Prostate gland (tissue), 2 donors: ENCODE results near the gene CTIF. TPM values are rescaled to one million over a fixed set of nuclear protein-coding genes. Genes with fewer than 3 reads are reported as not detected.

Experiments used
- DNase-seq: peaks from one replicate; pipeline ENCODE4 v3.0.0-alpha.2; 2019; ENCODE audit warnings: low spot score
- H3K27ac ChIP-seq, 2 donors: fragments of 200-600 bp; sonication (generic); 2 replicates each; pipeline ENCODE4 v1.5.1; 2017 to 2019
- H3K27me3 ChIP-seq: fragments of 200-600 bp; sonication (generic); replicated peaks from 2 replicates; pipeline ENCODE4 v1.5.1; 2019; ENCODE audit not compliant: insufficient read depth
- H3K36me3 ChIP-seq, 2 donors: fragments of 200-600 bp; sonication (generic); 1 replicate in 1 of 2; 2 replicates in 1 of 2; pipeline versions ENCODE4 v1.5.1 to v1.8.1; 2017 to 2019
- H3K4me1 ChIP-seq: fragments of 200-600 bp; sonication (generic); replicated peaks from 2 replicates; pipeline ENCODE4 v1.5.1; 2019
- H3K4me3 ChIP-seq, 2 donors: fragments of 200-600 bp; sonication (generic); 2 replicates each; pipeline ENCODE4 v1.5.1; 2017 to 2019
- H3K9me3 ChIP-seq: fragments of 200-600 bp; sonication (generic); 2 replicates; pipeline ENCODE4 v1.5.1; 2017
- POLR2A ChIP-seq: fragments of 450-650 bp; IDR thresholded peaks from one replicate; pipeline ENCODE4 v1.6.1; 2016; ENCODE audit warnings: antibody characterized with exemption, mild to moderate bottlenecking
- POLR2AphosphoS5 ChIP-seq: sonication (generic); formaldehyde crosslinking; IDR thresholded peaks from one replicate; pipeline ENCODE4 v1.6.1; 2017; ENCODE audit warnings: antibody characterized with exemption
- WGBS: methylation state at CpG from one replicate; pipeline ENCODE4 v1.1.5; 2018; 5-methylcytosine and 5-hydroxymethylcytosine counted together
- intact Hi-C: fragments of 100-400 bp; cut with DNase I; formaldehyde crosslinking; loops from one replicate; pipeline ENCODE4 v1.14.2; 2022
- total RNA-seq, 2 donors: library from RNA; depleted of rRNA; stranded (reverse); fragments of >200 nt; gene quantifications; one replicate each; pipeline ENCODE4 v1.1.0, GENCODE V29; 2016
- TF ChIP-seq, protein P1 (sequence below), 4 experiments: fragments of 200-600 bp in 2 of 4; fragments of 450-650 bp in 2 of 4; sonication (generic) in 2 of 4; IDR thresholded peaks; 1 replicate in 3 of 4; 2 replicates in 1 of 4; pipeline ENCODE4 v1.5.1; 2016 to 2019; ENCODE audit warnings: antibody characterized with exemption in 4 of 4, mild to moderate bottlenecking in 2 of 4, moderate library complexity in 2 of 4

Gene CTIF
- total RNA-seq, 2 donors from 2014 or later = 8.1 to 57.9 TPM

DNA sequence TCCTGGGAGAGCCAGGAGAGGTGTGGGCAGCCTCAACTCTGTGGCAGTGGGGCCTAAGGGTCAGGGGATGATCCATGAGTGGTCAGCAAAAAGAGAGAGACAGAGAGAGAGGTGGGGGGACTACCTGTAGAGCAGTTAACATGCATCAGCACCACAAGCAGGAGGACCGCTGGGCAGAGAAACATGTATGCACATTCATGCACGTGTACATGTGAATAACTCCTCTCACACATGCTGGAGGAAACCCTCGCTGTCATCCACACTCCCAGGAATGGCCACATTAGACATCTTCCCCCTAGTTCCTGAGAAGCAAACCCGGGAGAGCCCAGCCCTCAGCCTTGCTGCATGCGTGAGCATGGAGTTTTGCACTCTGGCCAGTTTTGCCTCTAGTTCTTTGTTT lies 245.8 kb downstream of the CTIF start:
- Histone ChIP-seq H3K4me3 (no peak overlapping the region), H3K4me1 (peaks cover 8% of the 10 kb centered on the region), H3K36me3 (no peaks in the 10 kb centered on the region), H3K27me3 (no peaks in the 10 kb centered on the region), H3K27ac (no peak overlapping the region), H3K9me3 (no peaks in the 10 kb centered on the region)
- WGBS = 83% methylated on average over 5 of the region's 5 CpGs
- DNase-seq = no peak
- TF ChIP-seq POLR2A = no peak
- no peak for TF ChIP-seq POLR2AphosphoS5
- TF ChIP-seq, protein P1, sequence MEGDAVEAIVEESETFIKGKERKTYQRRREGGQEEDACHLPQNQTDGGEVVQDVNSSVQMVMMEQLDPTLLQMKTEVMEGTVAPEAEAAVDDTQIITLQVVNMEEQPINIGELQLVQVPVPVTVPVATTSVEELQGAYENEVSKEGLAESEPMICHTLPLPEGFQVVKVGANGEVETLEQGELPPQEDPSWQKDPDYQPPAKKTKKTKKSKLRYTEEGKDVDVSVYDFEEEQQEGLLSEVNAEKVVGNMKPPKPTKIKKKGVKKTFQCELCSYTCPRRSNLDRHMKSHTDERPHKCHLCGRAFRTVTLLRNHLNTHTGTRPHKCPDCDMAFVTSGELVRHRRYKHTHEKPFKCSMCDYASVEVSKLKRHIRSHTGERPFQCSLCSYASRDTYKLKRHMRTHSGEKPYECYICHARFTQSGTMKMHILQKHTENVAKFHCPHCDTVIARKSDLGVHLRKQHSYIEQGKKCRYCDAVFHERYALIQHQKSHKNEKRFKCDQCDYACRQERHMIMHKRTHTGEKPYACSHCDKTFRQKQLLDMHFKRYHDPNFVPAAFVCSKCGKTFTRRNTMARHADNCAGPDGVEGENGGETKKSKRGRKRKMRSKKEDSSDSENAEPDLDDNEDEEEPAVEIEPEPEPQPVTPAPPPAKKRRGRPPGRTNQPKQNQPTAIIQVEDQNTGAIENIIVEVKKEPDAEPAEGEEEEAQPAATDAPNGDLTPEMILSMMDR (IDR thresholded peaks at IDR 0.05) = no peak
- intact Hi-C loops = loop anchor here (5.0 kb wide), 3 partner anchors 48 to 163 kb away; no protein-coding TSS in a partner anchor

DNA sequence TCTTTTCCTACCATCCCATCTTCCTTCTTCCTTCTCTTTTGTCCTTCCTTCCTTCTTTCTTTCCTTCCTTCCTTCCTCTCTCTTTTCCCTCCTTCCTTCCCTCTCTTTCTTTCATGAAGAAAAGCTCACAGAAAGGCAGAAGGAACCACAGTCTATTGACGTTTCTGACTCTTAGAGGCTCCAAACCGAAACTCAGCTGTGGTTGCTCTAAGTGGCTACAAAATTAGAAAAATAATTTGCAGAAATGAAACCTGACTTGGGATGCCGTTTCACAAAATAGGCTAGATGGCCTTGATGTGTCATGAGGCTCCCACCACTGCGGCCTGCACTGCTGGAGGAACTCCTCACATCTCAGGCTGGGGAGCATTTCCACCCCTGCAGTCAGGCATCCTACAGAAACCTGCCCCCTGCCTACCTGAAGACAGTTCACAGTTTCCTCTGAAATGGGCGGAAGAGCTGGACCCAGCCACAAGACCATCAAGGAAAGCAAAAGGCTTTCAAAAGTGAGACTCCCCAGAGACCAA lies 246.3 kb downstream of the CTIF start:
- peaks cover 8% of the 10 kb centered on the region for H3K4me1 ChIP-seq
- H3K27ac ChIP-seq = no peak overlapping the region
- WGBS = 81% methylated on average over 5 of the region's 5 CpGs
- intact Hi-C loops = no loop called here
- TF ChIP-seq, protein P1 (IDR thresholded peaks at IDR 0.05) = no peak
- DNase-seq = no peak
- no peaks in the 10 kb centered on the region for H3K36me3 ChIP-seq
- H3K4me3 ChIP-seq = no peak overlapping the region
- no peaks in the 10 kb centered on the region for H3K27me3 ChIP-seq
- H3K9me3 ChIP-seq = no peaks in the 10 kb centered on the region

DNA sequence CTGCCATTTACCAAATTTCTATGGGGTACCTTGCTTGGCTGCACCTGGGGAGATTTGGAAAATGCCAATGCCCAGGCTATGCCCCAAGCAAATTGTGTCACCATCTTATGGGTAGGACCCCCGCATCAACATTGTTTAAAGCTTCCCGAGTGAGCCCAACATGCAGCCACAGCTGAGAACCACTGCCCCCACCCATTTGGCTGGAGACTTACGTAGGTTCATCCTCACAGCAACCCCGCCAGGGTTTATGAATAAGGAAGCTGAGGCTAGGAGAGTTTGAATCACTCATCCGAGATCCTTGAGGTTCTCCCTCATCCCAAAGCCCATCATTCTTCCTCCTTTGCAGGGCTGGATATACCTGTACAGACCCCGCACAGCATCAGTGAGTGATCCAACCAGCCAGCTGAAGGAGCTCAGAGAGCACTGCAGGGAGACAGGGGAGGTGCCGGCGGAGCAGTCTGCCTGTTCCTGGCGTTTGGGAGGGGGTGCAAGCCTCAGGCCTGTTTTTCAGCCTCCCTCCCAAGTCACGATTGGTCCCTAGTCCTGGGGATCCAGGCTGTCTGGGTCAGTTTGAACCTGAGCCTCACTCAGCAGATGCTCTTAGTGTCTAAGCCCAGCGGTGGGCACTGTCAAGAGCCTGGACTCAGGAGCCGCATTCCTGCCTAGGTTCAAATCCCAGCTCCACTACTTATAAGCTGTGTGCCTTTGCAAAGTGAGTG lies 247.1 kb downstream of the CTIF start:
- 86% methylated on average over 12 of the region's 12 CpGs for WGBS
- no peak overlapping the region for H3K27ac ChIP-seq
- no peak for DNase-seq
- no peaks in the 10 kb centered on the region for H3K9me3 ChIP-seq
- H3K36me3 ChIP-seq = no peaks in the 10 kb centered on the region
- H3K4me3 ChIP-seq = no peak overlapping the region
- intact Hi-C loops = no loop called here
- H3K27me3 ChIP-seq = no peaks in the 10 kb centered on the region
- peaks cover 8% of the 10 kb centered on the region for H3K4me1 ChIP-seq
- no peak for TF ChIP-seq POLR2A
- no peak for TF ChIP-seq POLR2AphosphoS5
- TF ChIP-seq, protein P1 (IDR thresholded peaks at IDR 0.05) = no peak

DNA sequence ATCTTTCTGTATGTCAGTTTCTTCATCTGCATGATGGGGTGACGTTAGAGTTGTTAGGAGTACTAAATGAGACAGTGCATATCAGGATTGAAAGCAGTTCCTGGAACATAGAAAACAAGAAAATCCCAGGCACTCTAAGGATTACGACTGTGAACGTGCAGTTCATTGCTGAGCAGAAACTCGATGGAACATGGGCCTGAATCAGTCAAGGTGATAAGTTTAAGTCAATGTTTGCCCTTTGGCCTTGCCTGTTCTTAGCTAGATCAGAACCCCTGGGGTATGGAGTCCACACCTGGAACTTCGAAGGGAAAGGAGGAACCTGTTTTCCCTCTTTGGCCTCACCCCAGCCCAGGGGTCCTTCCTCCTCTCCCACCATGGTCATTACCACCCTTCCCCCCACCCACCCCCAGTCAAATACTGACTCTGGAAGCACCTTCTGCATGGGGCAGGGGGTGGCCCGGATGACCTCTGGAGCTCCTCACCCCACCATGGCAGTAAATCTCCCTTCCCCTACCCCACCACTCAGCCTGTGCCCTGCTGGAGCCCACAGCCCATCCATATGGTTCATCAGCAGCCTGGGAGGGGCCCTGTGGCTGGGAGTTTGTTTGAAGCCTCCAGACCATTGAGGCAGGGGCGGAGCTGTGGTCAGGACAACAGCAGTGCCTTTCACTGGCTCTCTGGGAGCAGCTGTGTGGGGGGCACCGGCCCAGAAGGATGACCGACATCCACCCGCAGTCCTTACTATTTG lies 247.8 kb downstream of the CTIF start:
- DNase-seq = no peak

More for the DNA sequence above, 247.8 kb downstream of the CTIF start:
- Histone ChIP-seq H3K27ac (no peak overlapping the region), H3K4me3 (no peak overlapping the region), H3K4me1 (peaks cover 8% of the 10 kb centered on the region), H3K27me3 (no peaks in the 10 kb centered on the region), H3K9me3 (no peaks in the 10 kb centered on the region), H3K36me3 (no peaks in the 10 kb centered on the region)
- 89% methylated on average over 10 of the region's 10 CpGs for WGBS
- no peak for TF ChIP-seq POLR2A
- no peak for TF ChIP-seq POLR2AphosphoS5
- TF ChIP-seq, protein P1 (IDR thresholded peaks at IDR 0.05) = no peak
- intact Hi-C loops = no loop called here
